A204.1 (cell line): ENCODE results near the gene DTX3L.
"Not testable (repeated sequence)": the region's sequence is repeated elsewhere in the genome, so short reads cannot be mapped to it uniquely, and the experiment has no call there.

Source experiments
- FAIRE-seq: peaks from 2 replicates; lab custom pipeline; 2012; peaks lifted over from hg19 to GRCh38; lab: Jason Lieb, UNC

DTX3L gene

GRCh38 chr3:122562923-122563716, 1.0 kb upstream of the DTX3L start:
- FAIRE-seq: no peak

DNA sequence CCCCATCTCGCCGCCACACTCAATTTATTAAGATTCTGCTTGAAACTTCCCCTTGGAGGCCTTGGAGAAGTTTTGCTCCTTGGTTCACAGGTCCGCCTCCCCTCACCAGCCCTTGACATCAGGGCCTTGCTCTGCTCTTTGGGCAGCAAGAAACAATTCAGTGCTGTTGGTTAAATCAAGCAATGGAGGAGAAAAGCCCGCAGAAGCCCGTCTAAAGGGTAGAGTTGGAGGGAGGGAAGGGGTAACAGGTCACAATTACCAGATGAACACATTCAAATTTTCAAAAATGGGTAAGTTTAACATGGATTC, 467 bp upstream of the DTX3L start:
- no peak for FAIRE-seq

DNA sequence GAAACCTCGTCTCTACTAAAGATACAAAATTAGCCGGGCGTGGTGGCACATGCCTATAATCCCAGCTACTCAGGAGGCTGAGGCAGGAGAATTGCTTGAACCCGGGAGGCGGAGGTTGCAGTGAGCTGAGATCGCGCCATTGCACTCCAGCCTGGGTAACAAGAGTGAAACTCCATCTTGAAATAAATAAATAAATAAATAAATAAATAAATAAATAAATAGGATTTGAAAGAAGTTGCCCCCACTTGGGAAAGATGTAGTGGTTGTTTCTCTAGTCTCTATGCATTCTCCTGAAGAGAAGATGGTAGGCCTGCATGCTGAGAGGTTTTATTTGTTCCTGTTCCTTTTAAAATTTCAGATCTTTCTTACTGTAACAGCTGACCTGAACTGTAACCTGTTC, 4.0 kb downstream of the DTX3L start:
- not testable (repeated sequence) for FAIRE-seq

DNA sequence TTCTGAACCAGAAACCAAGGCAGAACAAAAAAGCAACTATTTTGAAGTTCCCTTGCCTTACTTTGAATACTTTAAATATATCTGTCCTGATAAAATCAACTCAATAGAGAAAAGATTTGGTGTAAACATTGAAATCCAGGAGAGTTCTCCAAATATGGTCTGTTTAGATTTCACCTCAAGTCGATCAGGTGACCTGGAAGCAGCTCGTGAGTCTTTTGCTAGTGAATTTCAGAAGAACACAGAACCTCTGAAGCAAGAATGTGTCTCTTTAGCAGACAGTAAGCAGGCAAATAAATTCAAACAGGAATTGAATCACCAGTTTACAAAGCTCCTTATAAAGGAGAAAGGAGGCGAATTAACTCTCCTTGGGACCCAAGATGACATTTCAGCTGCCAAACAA, 4.6 kb downstream of the DTX3L start:
- no peak for FAIRE-seq

DNA sequence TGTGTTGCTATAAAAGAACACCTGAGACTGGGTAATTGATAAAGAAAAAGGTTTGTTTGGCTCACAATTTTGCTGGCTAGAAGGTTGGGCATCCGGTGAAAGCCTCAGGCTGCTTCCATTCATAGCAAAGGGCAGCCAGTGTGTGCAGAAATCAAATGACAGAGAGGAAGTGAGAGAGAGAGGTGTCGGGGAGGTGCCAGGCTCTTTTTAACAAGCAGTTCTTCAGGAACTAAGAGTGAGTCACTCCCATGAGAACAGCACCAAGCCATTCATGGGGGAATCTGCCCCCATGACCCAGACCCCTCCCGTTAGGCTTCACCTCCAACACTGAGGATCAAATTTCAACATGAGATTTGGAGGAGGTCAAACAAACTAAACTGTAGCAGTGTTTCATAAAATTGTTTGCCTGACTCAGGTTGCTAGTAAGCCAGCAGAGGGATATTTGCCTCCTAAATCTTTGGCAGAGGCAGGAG, 8.8 kb downstream of the DTX3L start:
- FAIRE-seq: no peak

DNA sequence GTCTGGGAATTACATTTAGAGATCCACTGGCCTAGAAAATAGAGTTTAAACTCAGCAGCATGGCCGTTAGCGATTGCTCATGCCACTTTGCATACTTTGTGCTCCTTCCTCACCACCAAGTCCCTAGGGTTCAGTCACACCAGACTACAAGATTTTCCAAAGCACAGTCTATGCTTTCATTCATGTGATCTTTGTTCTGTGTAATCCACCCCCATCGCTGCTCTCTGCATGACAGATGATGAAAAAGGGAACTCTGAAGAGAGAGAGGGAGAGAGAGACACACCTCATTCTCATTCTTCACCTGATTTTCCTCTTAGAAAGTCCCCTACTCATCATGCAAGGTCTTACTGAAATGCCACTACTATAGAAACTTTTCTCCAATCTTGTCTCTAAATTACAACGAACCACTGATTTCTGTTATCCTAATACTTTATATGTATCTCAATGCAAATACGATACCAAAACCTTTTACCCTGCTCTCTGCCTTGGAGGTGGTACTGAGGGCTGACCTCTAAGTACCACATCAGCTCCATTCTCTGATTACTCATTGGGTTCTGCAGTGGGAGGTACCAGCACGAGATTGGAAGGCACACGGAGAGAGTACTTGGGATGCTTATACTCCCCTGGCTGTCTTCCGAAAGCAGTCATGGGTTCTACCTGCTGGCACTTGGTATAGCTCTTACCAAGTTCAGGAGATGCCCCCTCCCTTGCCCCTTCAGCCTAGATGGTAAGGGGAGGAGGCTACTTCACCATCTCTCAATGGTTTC, 12.2 kb downstream of the DTX3L start:
- FAIRE-seq: no peak

DNA sequence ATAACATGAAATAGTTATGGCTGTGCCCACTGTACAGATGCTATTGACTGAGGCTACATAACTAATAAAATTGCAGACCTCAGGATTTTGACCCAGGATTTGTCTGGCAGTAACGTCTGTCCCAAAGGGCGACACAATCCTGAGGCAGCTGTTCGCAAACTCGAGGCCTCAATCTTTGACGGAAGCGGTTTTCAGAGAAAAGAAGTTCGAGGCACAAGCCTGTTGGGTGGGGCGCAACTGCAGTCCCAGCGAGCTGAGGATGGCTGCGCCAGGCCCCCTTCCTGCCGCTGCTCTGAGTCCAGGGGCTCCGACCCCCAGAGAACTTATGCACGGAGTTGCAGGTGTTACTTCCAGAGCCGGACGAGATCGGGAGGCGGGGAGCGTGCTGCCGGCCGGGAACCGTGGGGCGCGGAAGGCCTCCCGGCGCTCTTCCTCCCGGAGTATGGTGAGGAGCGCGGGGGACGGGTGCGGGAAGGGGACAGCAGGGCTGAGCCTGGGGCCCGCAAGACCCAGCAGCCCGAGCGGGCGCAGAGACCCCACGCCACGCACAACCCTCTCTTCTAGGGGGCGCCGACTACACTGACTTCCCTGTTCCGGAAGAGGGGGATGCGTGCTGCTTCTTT, 13.4 kb downstream of the DTX3L start, which contains the start of gene PARP15:
PARP15 (plus strand) TSS at position 242 of the 623 bp plus-strand sequence; CDS start at position 260, 18 bp downstream.
- FAIRE-seq: no peak

GRCh38 chr3:122578069-122578740, 14.1 kb downstream of the DTX3L start:
- no peak for FAIRE-seq

DNA sequence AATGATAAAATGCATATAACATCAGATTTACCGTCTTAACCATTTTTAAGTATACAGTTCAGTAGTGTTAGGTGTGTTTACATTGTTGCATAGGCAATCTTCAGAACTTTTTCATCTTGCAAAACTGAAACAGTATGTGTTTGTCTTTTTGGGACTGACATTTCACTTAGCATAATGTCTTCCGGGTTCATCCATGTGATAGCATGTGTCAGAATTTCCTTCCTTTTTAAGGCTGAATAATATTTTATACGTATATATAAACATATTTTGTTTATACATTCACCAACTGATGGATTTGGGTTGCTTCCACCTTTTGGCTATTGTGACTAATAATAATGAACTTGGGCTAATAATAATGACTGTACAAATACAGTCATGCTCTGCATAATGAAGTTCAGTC, 16.3 kb downstream of the DTX3L start:
- FAIRE-seq: no peak

- no peak for FAIRE-seq
Observed at GRCh38 chr3:122581622-122582021, 17.5 kb downstream of the DTX3L start.

- FAIRE-seq: no peak
Observed at GRCh38 chr3:122582390-122582789, 18.3 kb downstream of the DTX3L start.

DNA sequence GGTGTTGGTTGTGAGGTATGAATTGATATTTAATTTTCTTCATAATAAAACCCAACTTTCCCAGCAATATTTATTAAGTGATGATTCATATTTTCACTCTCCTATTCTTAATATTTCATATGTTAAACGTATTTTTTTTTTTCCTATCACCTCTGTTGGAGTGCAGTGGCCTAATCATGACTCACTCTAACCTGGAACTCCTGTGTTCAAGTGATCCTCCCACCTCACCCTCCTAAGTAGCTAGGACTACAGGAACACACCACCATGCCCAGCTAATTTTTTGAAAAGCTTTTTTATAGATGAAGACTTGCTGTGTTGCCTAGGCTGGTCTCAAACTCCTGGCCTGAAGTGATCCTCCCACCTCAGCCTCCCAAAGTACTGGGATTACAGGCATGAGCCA, 22.0 kb downstream of the DTX3L start:
- no peak for FAIRE-seq

DNA sequence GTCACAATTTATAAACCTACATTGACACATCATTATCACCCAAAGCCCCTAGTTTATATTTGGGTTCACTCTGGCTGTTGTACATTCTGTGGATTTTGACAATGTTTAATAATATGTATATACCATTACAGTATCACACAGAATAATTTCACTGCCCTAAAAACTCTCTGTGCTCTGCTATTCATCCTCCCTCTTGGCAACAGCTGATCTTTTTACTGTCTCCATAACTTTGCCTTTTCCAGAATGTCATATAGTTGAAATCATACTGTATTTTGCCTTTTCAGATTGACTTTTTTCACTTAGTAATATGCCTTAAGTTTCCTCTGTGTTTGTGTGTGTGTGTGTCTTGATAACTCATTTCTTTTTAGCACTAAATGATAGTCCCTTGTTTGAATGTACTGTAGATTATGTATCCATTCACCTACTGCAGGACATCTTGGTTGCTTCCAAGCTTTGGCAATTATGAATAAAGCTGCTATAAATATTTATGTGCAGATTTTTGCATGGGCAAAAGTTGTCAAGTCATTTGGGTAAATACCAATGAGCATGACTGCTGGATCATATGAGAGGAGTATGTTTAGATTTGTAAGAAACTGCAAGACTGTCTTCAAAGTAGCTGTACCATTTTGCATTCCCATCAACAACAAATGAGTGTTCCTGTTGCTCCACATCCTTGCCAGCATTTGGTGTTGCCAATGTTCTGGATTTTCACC, 22.8 kb downstream of the DTX3L start:
- FAIRE-seq: no peak

GRCh38 chr3:122587572-122587971, 23.4 kb downstream of the DTX3L start:
- FAIRE-seq: no peak

GRCh38 chr3:122589297-122589696, 25.2 kb downstream of the DTX3L start:
- FAIRE-seq: no peak

DNA sequence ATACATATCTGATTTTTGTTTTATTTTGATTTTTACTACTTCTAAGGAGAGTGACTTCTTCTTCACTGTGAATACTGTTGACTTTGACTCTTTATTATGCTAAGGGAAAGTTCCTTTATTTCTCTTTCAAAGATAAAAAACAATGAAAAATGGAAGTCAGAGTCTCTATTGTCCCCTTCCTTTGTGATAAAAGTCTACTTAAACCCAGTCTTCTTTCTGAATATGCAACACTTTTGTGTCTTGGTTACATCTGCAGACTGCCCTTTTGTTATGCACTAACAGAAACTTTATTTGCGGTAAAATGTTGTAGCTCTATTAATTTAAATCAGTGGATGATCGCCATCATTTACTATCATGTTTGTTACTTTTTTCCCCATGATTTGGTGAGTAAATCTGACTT, 26.5 kb downstream of the DTX3L start:
- FAIRE-seq: no peak

DNA sequence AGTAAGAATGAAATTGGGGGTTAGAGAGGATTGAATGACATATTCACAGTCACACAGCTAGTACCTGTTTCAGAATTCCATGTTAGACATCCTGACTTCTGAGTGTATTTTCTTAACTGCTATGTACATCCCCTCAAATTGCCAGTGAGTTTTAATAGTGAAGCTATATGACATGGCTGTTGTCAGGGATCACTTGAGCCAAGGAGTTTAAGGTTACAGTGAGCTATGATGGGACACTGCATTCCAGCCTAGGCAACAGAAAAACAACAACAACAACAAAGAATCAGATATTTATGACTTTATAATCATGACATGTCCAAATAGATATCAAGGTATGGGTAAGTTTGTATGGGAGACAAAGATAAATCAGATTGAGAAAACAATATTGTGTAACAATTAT, 29.9 kb downstream of the DTX3L start:
- no peak for FAIRE-seq

GRCh38 chr3:122598151-122598550, 34.0 kb downstream of the DTX3L start:
- FAIRE-seq: no peak

- FAIRE-seq: no peak
Observed at GRCh38 chr3:122598556-122598955, 34.4 kb downstream of the DTX3L start.

DNA sequence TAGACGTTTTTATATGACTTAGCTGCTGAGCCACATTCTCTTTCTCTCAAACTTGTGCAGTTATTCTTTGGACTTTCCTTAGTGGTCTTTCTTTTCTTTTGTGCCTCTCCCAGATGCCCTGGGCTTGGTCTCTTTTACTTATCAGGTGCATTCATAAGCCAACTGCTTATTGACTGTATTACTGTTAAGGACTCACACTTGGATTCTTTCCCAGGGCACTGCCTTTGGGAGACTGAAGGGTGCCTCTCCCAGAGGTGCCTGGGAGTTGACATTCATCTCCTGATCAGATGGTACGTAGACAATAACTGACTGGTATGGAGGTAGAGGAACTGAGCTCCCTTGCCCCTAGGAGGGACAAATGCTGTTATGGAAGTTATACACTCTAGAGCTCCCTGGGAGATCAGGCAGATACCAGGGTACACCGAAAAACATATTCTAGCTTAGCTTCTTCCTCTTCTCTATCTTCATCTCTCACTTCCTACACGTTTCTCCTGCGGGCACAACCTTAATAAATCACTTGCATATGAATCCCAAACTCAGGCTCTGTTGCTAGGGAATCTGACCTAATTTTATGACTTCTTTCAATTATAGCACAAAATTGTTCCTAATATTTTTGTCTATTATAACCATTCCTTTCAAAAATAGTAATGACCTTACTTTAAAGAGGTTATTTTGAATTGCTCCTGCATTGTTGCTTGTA, 38.0 kb downstream of the DTX3L start:
- FAIRE-seq: no peak

GRCh38 chr3:122603056-122603455, 38.9 kb downstream of the DTX3L start:
- FAIRE-seq: no peak
